Upper lobe of right lung (tissue), 1 donor: Measurements from ENCODE around the gene GTSE1. TPM values are rescaled to one million over a fixed set of nuclear protein-coding genes. Genes with fewer than 3 reads are reported as not detected.
A peak's percentile ranks its signal among the peaks of the same experiment; 100 is the strongest.

Experiments
- ATAC-seq: fragments of 200-7000 bp; cut with Tn5 transposase; one replicate; pipeline ENCODE4 v1.9.1; 2020; ENCODE audit warnings: mild to moderate bottlenecking, moderate library complexity
- DNase-seq: peaks from one replicate; pipeline ENCODE4 v3.0.0-alpha.2; 2020
- H3K27ac ChIP-seq: fragments of 200-600 bp; one replicate; pipeline ENCODE4 v1.8.0; 2022
- H3K27me3 ChIP-seq: fragments of 200-600 bp; one replicate; pipeline ENCODE4 v1.8.0; 2022; ENCODE audit warnings: mild to moderate bottlenecking
- H3K36me3 ChIP-seq: fragments of 200-600 bp; one replicate; pipeline ENCODE4 v1.8.0; 2022
- H3K4me1 ChIP-seq: fragments of 200-600 bp; one replicate; pipeline ENCODE4 v1.8.0; 2022
- H3K4me3 ChIP-seq: fragments of 200-600 bp; one replicate; pipeline ENCODE4 v1.8.0; 2022; ENCODE audit warnings: mild to moderate bottlenecking
- H3K9me3 ChIP-seq: fragments of 200-600 bp; one replicate; pipeline ENCODE4 v1.8.0; 2022
- CTCF ChIP-seq: fragments of 200-600 bp; IDR thresholded peaks from one replicate; pipeline ENCODE4 v1.8.0; 2022; ENCODE audit warnings: antibody characterized with exemption
- intact Hi-C: fragments of 100-400 bp; cut with DNase I; formaldehyde crosslinking; loops from one replicate; pipeline ENCODE4 v1.11.0; 2022
- total RNA-seq: library from RNA; stranded (reverse); fragmentation: NEBNext Ultra II Directional; extraction: Animal tissue kit (Norgen Biotek cat#: 25700); gene quantifications from one replicate; pipeline ENCODE4 v1.2.1, GENCODE V29; 2021
- donor health status: DM: no; HTN: yes; CAD: no; lungs with severe emphysema.

The GTSE1 gene
- total RNA-seq, 1 donor from 2014 or later = 0.43 TPM

GRCh38 chr22:46330426-46330825, 33.8 kb downstream of the GTSE1 start:
- TF ChIP-seq CTCF = no peak
- Histone ChIP-seq H3K27ac (no peak overlapping the region), H3K4me3 (no peak overlapping the region), H3K4me1 (peaks cover 6% of the 10 kb centered on the region), H3K36me3 (no peaks in the 10 kb centered on the region), H3K9me3 (no peaks in the 10 kb centered on the region), H3K27me3 (no peaks in the 10 kb centered on the region)
- ATAC-seq = no peak
- DNase-seq = no peak
- intact Hi-C loops = no loop called here

- Histone ChIP-seq H3K27ac (no peak overlapping the region), H3K27me3 (no peaks in the 10 kb centered on the region), H3K4me3 (no peak overlapping the region), H3K36me3 (no peaks in the 10 kb centered on the region), H3K9me3 (no peaks in the 10 kb centered on the region), H3K4me1 (peaks cover 7% of the 10 kb centered on the region)
- TF ChIP-seq CTCF = no peak
- ATAC-seq (no peak), DNase-seq (no peak)
- intact Hi-C loops = no loop called here
Measured at GRCh38 chr22:46331496-46331895, 34.8 kb downstream of the GTSE1 start.

GRCh38 chr22:46335201-46336118, 38.8 kb downstream of the GTSE1 start, which contains the start of gene TRMU:
TRMU (plus strand) TSS chr22:46335714; CDS start chr22:46335765, 51 bp downstream.
- ATAC-seq = peak; percentile 97
- TF ChIP-seq CTCF = no peak
- H3K27me3 ChIP-seq = no peaks in the 10 kb centered on the region
- intact Hi-C loops = no loop called here
- peaks cover 30% of the 10 kb centered on the region for H3K36me3 ChIP-seq
- peak; percentile 94 for DNase-seq
- peak within 1 kb of the TSS; percentile 96 for H3K27ac ChIP-seq
- H3K4me3 ChIP-seq = peak within 1 kb of the TSS; percentile 88
- no peaks in the 10 kb centered on the region for H3K9me3 ChIP-seq
- peaks cover 19% of the 10 kb centered on the region for H3K4me1 ChIP-seq

- Histone ChIP-seq H3K27me3 (no peaks in the 10 kb centered on the region), H3K27ac (peak overlapping the region; percentile 96), H3K4me1 (peaks cover 19% of the 10 kb centered on the region), H3K9me3 (no peaks in the 10 kb centered on the region), H3K36me3 (peaks cover 37% of the 10 kb centered on the region), H3K4me3 (peak overlapping the region; percentile 88)
- ATAC-seq (peak; percentile 45), DNase-seq (no peak)
- no peak for TF ChIP-seq CTCF
- intact Hi-C loops = no loop called here
Measured at GRCh38 chr22:46336119-46337078, 39.7 kb downstream of the GTSE1 start.

- no peak for TF ChIP-seq CTCF
- intact Hi-C loops = no loop called here
- ATAC-seq (no peak), DNase-seq (no peak)
- H3K9me3 ChIP-seq = no peaks in the 10 kb centered on the region
- no peaks in the 10 kb centered on the region for H3K27me3 ChIP-seq
- peaks cover 52% of the 10 kb centered on the region for H3K36me3 ChIP-seq
- H3K4me3 ChIP-seq = no peak overlapping the region
- no peak overlapping the region for H3K27ac ChIP-seq
- peaks cover 19% of the 10 kb centered on the region for H3K4me1 ChIP-seq
Measured at GRCh38 chr22:46337870-46338269, 41.2 kb downstream of the GTSE1 start.
